ENCODE measurements around the gene HOXD4.

The HOXD4 gene

DNA sequence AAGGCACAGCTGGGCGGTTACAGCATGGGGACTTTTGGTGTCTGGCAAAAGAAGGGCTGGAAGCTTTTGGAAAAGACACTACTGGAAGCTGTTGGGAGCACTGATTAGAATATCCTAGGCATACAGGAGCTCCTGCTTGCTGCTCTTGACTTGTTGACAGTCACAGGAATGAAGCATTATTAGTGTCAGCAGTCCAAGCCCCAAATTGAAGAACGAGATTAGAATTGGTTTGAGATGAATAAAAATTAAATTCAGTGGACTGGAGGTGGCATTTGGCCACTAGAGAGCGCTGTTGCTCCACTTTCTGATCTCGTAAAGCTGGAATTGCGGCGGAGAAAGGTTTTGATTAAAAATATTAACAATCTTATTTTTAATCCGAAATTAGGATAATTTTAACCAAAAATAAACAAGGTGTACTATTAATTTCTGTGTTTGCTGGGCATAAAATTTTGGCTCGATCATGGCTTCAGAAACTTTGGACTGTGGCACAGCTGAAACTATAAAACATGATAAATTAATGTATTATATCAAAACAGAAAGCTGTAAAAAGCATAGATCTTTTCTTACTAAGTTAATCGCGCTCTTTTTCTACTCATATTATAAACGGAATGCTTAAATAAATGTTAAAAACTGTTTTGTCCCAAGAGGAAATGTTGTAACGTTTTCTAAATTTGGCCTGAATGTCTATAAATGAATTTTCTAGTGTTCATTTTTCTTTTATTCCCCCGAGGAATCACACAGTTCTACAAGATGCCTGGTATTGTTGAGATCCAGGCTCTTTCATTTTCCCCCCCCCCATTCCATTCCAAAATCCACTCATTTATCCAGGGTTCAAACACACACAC, 24.2 kb upstream of the HOXD4 start:
- DNase-seq (ENCODE audit: low read depth), result peak; percentile 40

GRCh38 chr2:176127774-176128072, 23.6 kb upstream of the HOXD4 start:
- no peak for DNase-seq (ENCODE audit: low read depth)

GRCh38 chr2:176128172-176128981, 23.0 kb upstream of the HOXD4 start:
- DNase-seq (ENCODE audit: low read depth), result no peak

GRCh38 chr2:176128982-176129796, 22.2 kb upstream of the HOXD4 start, which contains the start of gene HOXD8:
Gene HOXD8, plus strand, starts transcription at chr2:176129705. Its CDS starts 662 bp downstream, at chr2:176130367.
- DNase-seq (ENCODE audit: low read depth), result no peak

GRCh38 chr2:176129813-176130146, 21.6 kb upstream of the HOXD4 start:
- DNase-seq (ENCODE audit: low read depth), result no peak

- DNase-seq (ENCODE audit: low read depth), result no peak
These were observed 21.0 kb upstream of the HOXD4 start for GRCh38 chr2:176130147-176130956.

DNA sequence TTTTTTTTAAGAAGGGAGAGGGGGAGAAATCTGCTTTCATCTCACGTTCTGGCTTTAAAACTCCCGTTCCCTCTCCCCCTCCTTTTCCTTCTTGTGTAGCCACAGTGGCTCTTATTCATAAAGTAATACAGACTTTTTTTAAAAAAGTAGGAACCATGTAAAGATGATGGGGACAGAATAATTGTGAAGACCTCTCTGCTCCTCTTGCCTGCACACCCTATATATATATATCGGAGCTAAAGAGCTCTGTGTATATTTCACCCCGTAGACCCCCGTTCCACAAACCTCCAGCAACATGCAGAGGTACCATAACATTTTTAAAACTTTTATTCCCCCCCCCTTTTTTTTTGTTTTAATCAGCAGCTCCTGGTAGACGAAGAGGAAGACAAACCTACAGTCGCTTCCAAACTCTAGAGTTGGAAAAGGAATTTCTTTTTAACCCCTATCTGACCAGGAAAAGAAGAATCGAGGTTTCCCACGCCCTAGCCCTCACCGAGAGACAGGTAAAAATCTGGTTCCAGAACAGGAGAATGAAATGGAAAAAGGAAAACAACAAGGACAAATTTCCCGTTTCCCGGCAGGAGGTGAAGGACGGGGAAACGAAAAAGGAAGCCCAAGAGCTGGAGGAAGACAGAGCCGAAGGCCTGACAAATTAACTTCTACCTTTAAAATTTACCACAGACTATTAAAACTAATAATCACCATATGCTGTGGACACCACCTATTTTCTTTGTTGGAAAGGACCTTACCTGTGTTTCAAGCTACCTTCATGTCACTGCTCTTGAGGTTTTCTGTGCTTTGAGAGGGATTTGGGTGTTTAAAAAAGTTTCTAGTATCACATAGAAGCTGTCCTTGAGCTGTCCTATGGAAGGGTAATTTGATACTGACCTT, 20.1 kb upstream of the HOXD4 start:
- DNase-seq (ENCODE audit: low read depth), result no peak

DNA sequence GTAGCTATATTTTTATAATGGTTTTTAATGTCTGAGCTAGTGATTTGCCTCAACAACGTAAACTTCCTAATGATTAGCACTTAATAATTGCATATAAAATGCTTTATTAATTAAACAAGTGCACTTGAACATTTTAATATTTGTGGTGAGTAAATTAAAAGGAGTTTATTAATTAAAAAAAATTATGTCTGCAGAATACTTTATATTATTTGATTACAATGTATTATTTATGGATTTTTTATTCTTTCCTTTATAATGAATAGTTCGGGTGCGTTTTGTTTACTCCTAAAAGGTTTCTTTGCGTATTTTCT, 19.5 kb upstream of the HOXD4 start:
- no peak for DNase-seq (ENCODE audit: low read depth)

DNA sequence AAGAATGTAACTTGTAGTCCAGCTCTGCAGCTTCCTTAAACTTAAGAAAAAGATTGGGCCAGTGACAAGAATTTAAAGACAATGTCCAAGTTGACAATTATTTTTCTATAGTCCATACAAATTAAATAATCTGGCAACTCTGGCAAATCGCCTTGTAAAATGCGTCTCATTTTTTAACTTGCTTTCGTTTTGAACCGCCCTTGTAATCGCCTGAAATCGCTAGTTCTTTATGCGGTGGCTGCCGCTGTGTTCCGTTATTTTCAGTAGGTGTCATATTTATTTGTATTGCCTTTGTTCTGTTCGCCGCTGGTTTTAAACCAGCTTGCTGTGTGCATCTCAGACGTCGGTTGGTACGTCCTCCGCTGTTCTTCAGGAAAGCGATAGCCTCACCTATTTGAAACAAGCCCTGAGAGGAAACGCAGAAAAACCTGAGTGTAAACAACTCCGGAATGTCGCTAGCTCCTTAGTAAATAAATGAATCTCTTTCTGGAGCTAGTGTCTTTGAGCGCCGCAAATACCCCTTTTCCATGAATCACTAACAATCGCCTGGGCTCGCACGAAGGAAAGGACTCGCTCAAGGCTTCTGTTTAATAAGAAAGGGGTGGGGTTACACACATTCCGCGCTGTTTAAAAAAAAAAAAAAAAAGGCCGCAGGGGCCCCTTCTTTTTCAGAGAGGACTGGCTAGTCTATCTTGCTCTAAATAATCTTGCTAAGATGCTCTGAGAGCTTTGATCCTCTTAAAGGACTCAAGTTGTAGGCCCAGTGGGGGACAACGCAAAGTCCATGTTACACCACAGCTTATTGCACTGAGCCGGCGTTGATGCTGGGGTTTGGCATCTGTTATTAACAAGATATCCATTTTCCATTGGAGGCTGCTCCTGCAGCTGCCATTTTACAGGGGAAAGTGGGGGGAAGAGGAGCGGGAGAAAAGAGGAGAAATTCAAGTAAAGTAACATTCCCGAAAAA, 18.9 kb upstream of the HOXD4 start:
- DNase-seq (ENCODE audit: low read depth), result no peak

- DNase-seq (ENCODE audit: low read depth), result no peak
These were observed 18.0 kb upstream of the HOXD4 start for GRCh38 chr2:176133389-176133788.

- DNase-seq (ENCODE audit: low read depth), result no peak
These were observed 17.3 kb upstream of the HOXD4 start for GRCh38 chr2:176134035-176134434.

DNA sequence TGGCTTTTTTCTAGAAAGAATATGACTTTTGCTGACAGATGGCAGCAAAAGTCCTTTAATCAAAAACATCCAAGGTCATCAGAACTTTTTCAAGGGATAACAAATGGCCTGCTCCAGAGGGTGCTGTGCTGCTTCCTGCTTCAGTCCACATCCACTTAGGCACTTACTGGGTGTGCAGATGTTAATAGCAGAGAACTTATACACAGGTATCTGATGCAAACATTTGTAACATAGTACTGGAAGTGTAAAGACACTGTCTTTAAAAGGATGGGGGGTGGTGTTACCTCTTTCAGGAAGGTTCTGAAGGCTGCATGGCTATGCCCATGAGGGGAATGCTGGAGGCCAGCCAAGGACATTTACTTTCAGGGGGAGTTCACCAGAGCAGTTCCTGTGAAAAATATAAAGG, 16.3 kb upstream of the HOXD4 start:
- no peak for DNase-seq (ENCODE audit: low read depth)

GRCh38 chr2:176136374-176137251, 14.7 kb upstream of the HOXD4 start:
- no peak for DNase-seq (ENCODE audit: low read depth)

GRCh38 chr2:176137252-176137580, 14.1 kb upstream of the HOXD4 start:
- DNase-seq (ENCODE audit: low read depth), result no peak

DNA sequence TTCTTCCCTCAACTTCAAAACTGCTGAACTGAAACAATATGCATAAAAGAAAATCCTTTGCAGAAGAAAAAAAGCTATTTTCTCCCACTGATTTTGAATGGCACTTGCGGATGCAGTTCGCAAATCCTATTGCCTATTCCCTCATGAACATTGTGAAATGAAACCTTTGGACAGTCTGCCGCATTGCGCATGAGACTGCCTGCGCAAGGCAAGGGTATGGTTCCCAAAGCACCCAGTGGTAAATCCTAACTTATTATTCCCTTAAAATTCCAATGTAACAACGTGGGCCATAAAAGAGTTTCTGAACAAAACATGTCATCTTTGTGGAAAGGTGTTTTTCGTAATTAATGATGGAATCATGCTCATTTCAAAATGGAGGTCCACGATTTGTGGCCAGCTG, 13.4 kb upstream of the HOXD4 start:
- no peak for DNase-seq (ENCODE audit: low read depth)

DNA sequence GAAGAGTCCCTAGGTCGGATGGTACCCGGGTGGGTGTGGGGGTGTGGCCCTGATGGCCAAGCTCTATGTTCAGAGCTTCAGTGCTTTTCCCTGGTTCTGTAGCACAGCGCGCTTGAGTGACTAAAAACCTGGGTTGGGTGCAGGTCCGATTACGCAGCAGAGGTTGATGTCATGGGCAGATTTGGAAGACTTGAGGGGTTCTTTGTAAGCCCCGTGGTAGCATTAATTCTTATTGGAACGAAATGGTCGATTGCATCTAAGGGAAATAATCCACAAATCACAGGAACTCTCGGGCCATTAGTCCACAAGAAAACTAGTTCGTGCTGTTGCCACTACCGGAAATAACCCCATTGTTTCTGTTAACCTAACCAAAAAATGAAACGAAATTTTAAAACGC, 12.8 kb upstream of the HOXD4 start:
- no peak for DNase-seq (ENCODE audit: low read depth)

DNA sequence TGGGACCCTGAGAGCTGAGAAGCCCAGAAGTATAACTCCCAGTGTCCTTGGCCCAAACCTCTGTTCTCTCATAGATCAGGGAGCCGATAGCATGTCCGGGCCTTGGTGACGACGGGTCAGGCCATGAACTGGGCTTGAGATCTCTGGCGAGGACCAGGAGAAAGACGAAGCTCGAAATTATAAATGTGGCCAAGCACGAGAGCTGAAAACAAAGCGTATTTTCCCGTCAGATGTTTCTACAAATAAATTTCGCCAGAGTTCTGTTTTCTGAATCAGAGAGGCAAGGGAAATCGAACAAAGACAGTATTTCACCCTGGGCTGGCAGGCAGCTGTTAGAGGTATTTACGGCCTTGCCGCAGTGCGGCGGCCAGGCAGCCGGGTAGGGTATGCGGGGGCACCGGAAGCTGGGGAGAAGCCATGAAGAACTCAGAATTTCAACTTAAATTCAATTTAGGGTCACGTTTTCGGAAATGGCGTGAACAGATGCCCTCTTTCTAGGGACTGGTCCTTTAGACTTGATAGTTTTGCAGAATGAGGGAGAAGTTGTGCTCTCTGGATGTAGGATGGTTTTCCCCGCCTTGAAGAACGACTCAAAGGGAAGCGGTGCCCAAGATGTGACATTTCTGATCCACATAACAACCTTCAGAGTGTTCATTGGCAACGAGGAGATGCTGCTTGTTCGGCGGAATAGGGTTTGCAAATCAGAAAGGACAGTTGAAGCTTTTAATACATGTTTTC, 12.3 kb upstream of the HOXD4 start:
- no peak for DNase-seq (ENCODE audit: low read depth)
